A549 (cell line): ENCODE measurements around the gene AOAH. TPM values are rescaled to one million over a fixed set of nuclear protein-coding genes. Genes with fewer than 3 reads are reported as not detected.

Source experiments
- ATAC-seq, 2 experiments: fragments of 200-7000 bp in 1 of 2; fragments of >200 bp in 1 of 2; cut with Nextera tagmentation in 1 of 2; cut with Tn5 transposase in 1 of 2; 3 replicates each; pipeline versions ENCODE4 v1.8.0 to v1.9.1; 2018 to 2020; ENCODE audit warnings: mild to moderate bottlenecking in 1 of 2, moderate library complexity in 1 of 2
- CTCF ChIA-PET: fragments of 300-600 bp; sonication (Branson Sonifier 250); formaldehyde crosslinking; extraction: SDS; loops from one replicate; lab custom pipeline; 2021; ENCODE audit warnings: antibody characterized with exemption, inconsistent platforms; lab: Yijun Ruan, JAX
- POLR2A ChIA-PET: fragments of 350-600 bp; formaldehyde crosslinking; extraction: SDS; loops from one replicate; lab custom pipeline; 2021; ENCODE audit warnings: antibody characterized with exemption, inconsistent platforms; lab: Yijun Ruan, JAX
- DNase-seq, 2 experiments: peaks; one replicate each; pipeline versions ENCODE4 v3.0.0 to v3.0.0-alpha.2; 2011 to 2016; ENCODE audit warnings: low read depth in 1 of 2, low spot score in 1 of 2
- FAIRE-seq: peaks from 2 replicates; lab custom pipeline; 2011; peaks lifted over from hg19 to GRCh38; lab: Jason Lieb, UNC
- H3K27ac ChIP-seq, 2 experiments: fragments of >200 bp; sonication (Bioruptor Twin); formaldehyde crosslinking; 3 replicates each; pipeline ENCODE4 v1.5.1; 2016 to 2017
- H3K4me1 ChIP-seq: fragments of >200 bp; sonication (Bioruptor Twin); formaldehyde crosslinking; 3 replicates; pipeline ENCODE4 v1.6.1; 2016
- H3K4me2 ChIP-seq: fragments of >200 bp; sonication (Bioruptor Twin); formaldehyde crosslinking; 3 replicates; pipeline ENCODE4 v1.6.1; 2016
- H3K4me3 ChIP-seq: fragments of >200 bp; sonication (Bioruptor Twin); formaldehyde crosslinking; 3 replicates; pipeline ENCODE4 v1.5.1; 2016
- H3K9me3 ChIP-seq: fragments of >200 bp; sonication (Bioruptor Twin); formaldehyde crosslinking; 3 replicates; pipeline ENCODE4 v1.6.1; 2016
- CEBPB ChIP-seq, 2 experiments: fragments of >200 bp in 1 of 2; sonication (Bioruptor Twin) in 1 of 2; formaldehyde crosslinking in 1 of 2; IDR thresholded peaks; 2 replicates each; pipeline ENCODE4 v1.6.1; 2012 to 2016
- CHD4 ChIP-seq: fragments of 200-600 bp; sonication (generic); IDR thresholded peaks from 2 replicates; pipeline ENCODE4 v1.6.1; 2016; ENCODE audit warnings: antibody characterized with exemption, mild to moderate bottlenecking, borderline replicate concordance
- EHMT2 ChIP-seq: fragments of 200-600 bp; sonication (generic); IDR thresholded peaks from 2 replicates; pipeline ENCODE4 v1.6.1; 2016; ENCODE audit warnings: antibody characterized with exemption, low read depth, mild to moderate bottlenecking, moderate library complexity
- EP300 ChIP-seq, 2 experiments: fragments of >200 bp; sonication (Bioruptor Twin); formaldehyde crosslinking; IDR thresholded peaks; 2 replicates in 1 of 2; 3 replicates in 1 of 2; pipeline ENCODE4 v1.6.1; 2016 to 2017
- FOSB ChIP-seq: fragments of 250-450 bp; sonication (Bioruptor Pico); IDR thresholded peaks from 2 replicates; pipeline ENCODE4 v1.5.0; 2020; ENCODE audit warnings: mild to moderate bottlenecking, moderate library complexity
- HOXB5 ChIP-seq: fragments of 250-450 bp; sonication (Bioruptor Pico); IDR thresholded peaks from 2 replicates; pipeline ENCODE4 v1.5.0; 2020; ENCODE audit warnings: mild to moderate bottlenecking, moderate library complexity
- KDM5A ChIP-seq: fragments of 200-600 bp; sonication (generic); IDR thresholded peaks from 2 replicates; pipeline ENCODE4 v1.6.1; 2016; ENCODE audit warnings: antibody characterized with exemption, mild to moderate bottlenecking
- NFE2L2 ChIP-seq: fragments of 150-350 bp; conservative IDR thresholded peaks from 2 replicates; pipeline ENCODE4 v1.6.1; 2014; ENCODE audit warnings: low read length
- PHF8 ChIP-seq: fragments of 200-600 bp; sonication (generic); IDR thresholded peaks from 2 replicates; pipeline ENCODE4 v1.6.1; 2016; ENCODE audit warnings: low read depth, mild to moderate bottlenecking, antibody characterized with exemption, moderate library complexity, borderline replicate concordance
- RFX5 ChIP-seq: fragments of 450-650 bp; IDR thresholded peaks from 2 replicates; pipeline ENCODE4 v1.7.1; 2014; ENCODE audit warnings: antibody characterized with exemption, mild to moderate bottlenecking, moderate library complexity
- SREBF2 ChIP-seq: fragments of 450-650 bp; IDR thresholded peaks from 2 replicates; pipeline ENCODE4 v1.6.1; 2014; ENCODE audit warnings: mild to moderate bottlenecking, moderate library complexity
- ZC3H11A ChIP-seq: fragments of 450-650 bp; IDR thresholded peaks from 2 replicates; pipeline ENCODE4 v1.6.1; 2014; ENCODE audit warnings: antibody characterized with exemption, mild to moderate bottlenecking
- whole genome bisulfite sequencing: methylation state at CpG from one replicate; pipeline ENCODE4 v1.1.6; 2017; ENCODE audit errors: missing lambda C conversion rate; 5-methylcytosine and 5-hydroxymethylcytosine counted together
- polyA plus RNA-seq, 4 experiments: library from polyadenylated mRNA; depleted of rRNA in 3 of 4; stranded (reverse); fragments of >200 nt; fragmentation: RNase III in 1 of 4; extraction: RNeasy Plus Mini Kit Qiagen cat#74134 plus additional on column Dnase treatment in 1 of 4; gene quantifications; 2 replicates in 3 of 4; 3 replicates in 1 of 4; pipeline ENCODE4 v1.2.3, GENCODE V29; 2011 to 2017
- TF ChIP-seq, protein P1 (sequence below): fragments of 250-450 bp; sonication (Bioruptor Pico); IDR thresholded peaks from 2 replicates; pipeline ENCODE4 v1.5.0; 2020; ENCODE audit warnings: low read depth, mild to moderate bottlenecking, moderate library complexity
- TF ChIP-seq, protein P2 (sequence below): fragments of >200 bp; sonication (Bioruptor Twin); formaldehyde crosslinking; IDR thresholded peaks from 3 replicates; pipeline ENCODE4 v1.6.1; 2016
- TF ChIP-seq, protein P3 (sequence below): IDR thresholded peaks from 2 replicates; pipeline ENCODE4 v1.6.1; 2012
- TF ChIP-seq, protein P4 (sequence below): fragments of >200 bp; sonication (Bioruptor Twin); formaldehyde crosslinking; IDR thresholded peaks from 2 replicates; pipeline ENCODE4 v1.6.1; 2016
- TF ChIP-seq, protein P5 (sequence below): fragments of 450-650 bp; IDR thresholded peaks from 2 replicates; pipeline ENCODE4 v1.6.1; 2014; ENCODE audit warnings: antibody characterized with exemption
- TF ChIP-seq, protein P6 (sequence below): IDR thresholded peaks from 2 replicates; pipeline ENCODE4 v1.6.1; 2012

The AOAH gene
- polyA plus RNA-seq, 2 of the 4 experiments (the other 2 are of a cell fraction), result 0.09 TPM; not detected in 1

DNA sequence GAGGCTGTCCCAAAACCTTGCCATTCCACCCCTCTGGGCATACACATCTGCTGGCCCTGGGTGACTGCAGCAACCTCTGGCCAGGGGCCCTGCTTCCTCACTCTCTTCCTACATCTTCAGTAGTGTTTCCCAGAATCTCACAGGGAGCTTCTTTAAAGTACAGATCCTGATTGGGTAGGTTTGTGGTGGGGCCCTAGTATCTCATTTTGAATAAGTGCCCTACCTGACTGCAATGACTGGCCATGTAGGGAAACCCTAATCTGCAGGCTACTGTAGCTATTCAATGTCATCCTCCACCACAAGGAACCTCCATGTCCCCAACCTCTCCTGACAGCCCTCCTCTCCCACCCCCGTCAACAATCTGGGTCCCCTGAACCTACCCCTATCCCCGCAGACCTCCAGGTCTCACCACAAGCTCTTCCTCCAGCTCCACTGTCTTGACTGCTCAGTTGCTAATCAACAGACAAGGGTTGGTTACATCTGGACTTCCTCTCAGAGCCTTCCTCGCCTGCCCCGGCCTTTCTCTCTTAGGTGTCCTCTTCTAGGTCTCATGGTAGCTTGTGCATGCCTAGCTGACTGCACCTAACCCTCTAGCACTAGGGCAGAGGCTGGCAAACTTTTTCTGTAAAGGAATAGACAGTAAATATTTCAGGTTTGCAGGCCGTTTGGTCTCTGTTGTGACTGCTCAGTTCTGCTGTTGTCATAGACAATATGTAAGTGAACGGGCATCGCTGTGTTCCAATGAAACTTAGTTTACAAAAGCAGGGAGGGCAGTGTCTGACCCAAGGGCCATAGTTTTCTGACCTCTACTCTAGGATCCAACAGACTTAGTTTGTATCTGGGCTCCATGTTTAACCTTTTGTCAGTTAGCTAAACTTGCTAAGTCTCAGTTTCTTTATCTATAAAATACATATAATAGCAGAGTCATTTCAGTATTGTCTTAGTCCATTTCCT lies 121.1 kb downstream of the AOAH start:
- WGBS, result 86% methylated on average over 7 of the region's 7 CpGs
- ChIA-PET CTCF (interaction anchor here (0.6 to 2.5 kb wide), 4 partner anchors 36 to 79 kb away, joined by 3 to 7 read pairs (median 4); no protein-coding TSS in a partner anchor), POLR2A (no interaction called here)
- H3K4me1 ChIP-seq, result peaks cover 24% of the 10 kb centered on the region; the same call in 2 of the 3 replicates
- TF ChIP-seq, protein P1, sequence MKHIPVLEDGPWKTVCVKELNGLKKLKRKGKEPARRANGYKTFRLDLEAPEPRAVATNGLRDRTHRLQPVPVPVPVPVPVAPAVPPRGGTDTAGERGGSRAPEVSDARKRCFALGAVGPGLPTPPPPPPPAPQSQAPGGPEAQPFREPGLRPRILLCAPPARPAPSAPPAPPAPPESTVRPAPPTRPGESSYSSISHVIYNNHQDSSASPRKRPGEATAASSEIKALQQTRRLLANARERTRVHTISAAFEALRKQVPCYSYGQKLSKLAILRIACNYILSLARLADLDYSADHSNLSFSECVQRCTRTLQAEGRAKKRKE, result no peak
- TF ChIP-seq, protein P2, sequence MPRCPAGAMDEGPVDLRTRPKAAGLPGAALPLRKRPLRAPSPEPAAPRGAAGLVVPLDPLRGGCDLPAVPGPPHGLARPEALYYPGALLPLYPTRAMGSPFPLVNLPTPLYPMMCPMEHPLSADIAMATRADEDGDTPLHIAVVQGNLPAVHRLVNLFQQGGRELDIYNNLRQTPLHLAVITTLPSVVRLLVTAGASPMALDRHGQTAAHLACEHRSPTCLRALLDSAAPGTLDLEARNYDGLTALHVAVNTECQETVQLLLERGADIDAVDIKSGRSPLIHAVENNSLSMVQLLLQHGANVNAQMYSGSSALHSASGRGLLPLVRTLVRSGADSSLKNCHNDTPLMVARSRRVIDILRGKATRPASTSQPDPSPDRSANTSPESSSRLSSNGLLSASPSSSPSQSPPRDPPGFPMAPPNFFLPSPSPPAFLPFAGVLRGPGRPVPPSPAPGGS, result no peak
- no peak overlapping the region for H3K27ac ChIP-seq
- no peaks in the 10 kb centered on the region for H3K9me3 ChIP-seq
- H3K4me2 ChIP-seq, result no peak overlapping the region
- ATAC-seq (no peak), DNase-seq (no peak), FAIRE-seq (no peak)
- H3K4me3 ChIP-seq, result no peak overlapping the region

DNA sequence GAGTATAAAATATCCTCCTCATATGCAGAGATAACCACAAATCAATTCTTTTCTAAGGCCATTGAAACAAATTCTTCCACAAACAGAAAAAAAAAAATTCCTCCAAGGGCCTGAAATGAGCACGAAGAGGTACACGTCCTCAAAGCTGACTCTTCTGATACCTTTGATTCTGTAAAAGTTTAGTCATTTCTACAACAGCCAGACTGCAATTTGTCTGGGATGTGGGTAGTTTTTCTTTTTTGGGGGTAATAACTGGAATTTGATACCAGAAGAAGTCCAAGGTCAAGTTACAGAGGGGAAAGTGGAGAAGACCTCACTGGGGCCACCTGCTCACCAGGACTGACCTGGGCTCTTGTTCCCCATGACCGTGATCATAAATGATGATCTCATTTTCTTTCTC lies 121.8 kb downstream of the AOAH start:
- ChIA-PET CTCF (interaction anchor here (0.6 to 2.5 kb wide), 4 partner anchors 25 to 98 kb away, joined by 3 to 7 read pairs (median 3); no protein-coding TSS in a partner anchor), POLR2A (no interaction called here)
- WGBS, result 63% methylated on average over 3 of the region's 3 CpGs
- Histone ChIP-seq H3K9me3 (no peaks in the 10 kb centered on the region), H3K4me2 (no peak overlapping the region), H3K27ac (no peak overlapping the region), H3K4me3 (no peak overlapping the region), H3K4me1 (peaks cover 28% of the 10 kb centered on the region)
- no peak for FAIRE-seq
- TF ChIP-seq KDM5A, result no peak
- TF ChIP-seq, protein P1, result no peak
- TF ChIP-seq RFX5, result no peak
- TF ChIP-seq PHF8, result no peak
- TF ChIP-seq, protein P3, sequence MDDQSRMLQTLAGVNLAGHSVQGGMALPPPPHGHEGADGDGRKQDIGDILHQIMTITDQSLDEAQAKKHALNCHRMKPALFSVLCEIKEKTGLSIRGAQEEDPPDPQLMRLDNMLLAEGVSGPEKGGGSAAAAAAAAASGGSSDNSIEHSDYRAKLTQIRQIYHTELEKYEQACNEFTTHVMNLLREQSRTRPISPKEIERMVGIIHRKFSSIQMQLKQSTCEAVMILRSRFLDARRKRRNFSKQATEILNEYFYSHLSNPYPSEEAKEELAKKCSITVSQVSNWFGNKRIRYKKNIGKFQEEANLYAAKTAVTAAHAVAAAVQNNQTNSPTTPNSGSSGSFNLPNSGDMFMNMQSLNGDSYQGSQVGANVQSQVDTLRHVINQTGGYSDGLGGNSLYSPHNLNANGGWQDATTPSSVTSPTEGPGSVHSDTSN, result no peak
- TF ChIP-seq EP300 (IDR thresholded peaks at IDR 0.05), result no peak
- no peak for TF ChIP-seq CEBPB (IDR thresholded peaks at IDR 0.05)
- TF ChIP-seq CHD4, result no peak
- no peak for TF ChIP-seq SREBF2
- no peak for TF ChIP-seq NFE2L2
- TF ChIP-seq EHMT2, result no peak
- TF ChIP-seq, protein P4, sequence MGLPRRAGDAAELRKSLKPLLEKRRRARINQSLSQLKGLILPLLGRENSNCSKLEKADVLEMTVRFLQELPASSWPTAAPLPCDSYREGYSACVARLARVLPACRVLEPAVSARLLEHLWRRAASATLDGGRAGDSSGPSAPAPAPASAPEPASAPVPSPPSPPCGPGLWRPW, result no peak
- TF ChIP-seq HOXB5 (CRISPR knock-in tag), result no peak
- TF ChIP-seq FOSB (CRISPR knock-in tag), result no peak
- TF ChIP-seq ZC3H11A, result no peak
- TF ChIP-seq, protein P5, sequence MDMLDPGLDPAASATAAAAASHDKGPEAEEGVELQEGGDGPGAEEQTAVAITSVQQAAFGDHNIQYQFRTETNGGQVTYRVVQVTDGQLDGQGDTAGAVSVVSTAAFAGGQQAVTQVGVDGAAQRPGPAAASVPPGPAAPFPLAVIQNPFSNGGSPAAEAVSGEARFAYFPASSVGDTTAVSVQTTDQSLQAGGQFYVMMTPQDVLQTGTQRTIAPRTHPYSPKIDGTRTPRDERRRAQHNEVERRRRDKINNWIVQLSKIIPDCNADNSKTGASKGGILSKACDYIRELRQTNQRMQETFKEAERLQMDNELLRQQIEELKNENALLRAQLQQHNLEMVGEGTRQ, result no peak
- TF ChIP-seq, protein P6, sequence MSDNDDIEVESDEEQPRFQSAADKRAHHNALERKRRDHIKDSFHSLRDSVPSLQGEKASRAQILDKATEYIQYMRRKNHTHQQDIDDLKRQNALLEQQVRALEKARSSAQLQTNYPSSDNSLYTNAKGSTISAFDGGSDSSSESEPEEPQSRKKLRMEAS, result no peak
- DNase-seq, result no peak
- ATAC-seq, result no peak
